Breast epithelium (tissue), 4 donors: ENCODE data around the gene THOC2. TPM values are rescaled to one million over a fixed set of nuclear protein-coding genes. Genes with fewer than 3 reads are reported as not detected.
A peak's percentile ranks its signal among the peaks of the same experiment; 100 is the strongest.
"Not testable (repeated sequence)": the region's sequence is repeated elsewhere in the genome, so short reads cannot be mapped to it uniquely, and the experiment has no call there.

Source experiments
- DNase-seq, 2 donors: peaks; one replicate each; pipeline ENCODE4 v3.0.0-alpha.2; 2019; ENCODE audit warnings: low spot score in 2 of 2
- H3K27ac ChIP-seq, 2 donors: fragments of 200-600 bp; sonication (generic) in 1 of 2; one replicate each; pipeline ENCODE4 v1.5.1; 2016 to 2019; ENCODE audit warnings: mild to moderate bottlenecking in 1 of 2
- H3K27me3 ChIP-seq, 2 donors: fragments of 200-600 bp; sonication (generic) in 1 of 2; one replicate each; pipeline versions ENCODE4 v1.5.1 to v1.6.0; 2017 to 2019; ENCODE audit warnings: control low read depth in 1 of 2, mild to moderate bottlenecking in 1 of 2
- H3K36me3 ChIP-seq: fragments of 200-600 bp; one replicate; pipeline ENCODE4 v1.5.1; 2019
- H3K4me1 ChIP-seq, 2 donors: fragments of 200-600 bp; sonication (generic); one replicate each; pipeline ENCODE4 v1.5.1; 2016 to 2019; ENCODE audit warnings: control low read depth in 1 of 2
- H3K4me3 ChIP-seq, 3 donors: fragments of 200-600 bp; sonication (generic); 1 replicate in 2 of 3; 2 replicates in 1 of 3; pipeline ENCODE4 v1.5.1; 2016 to 2019; ENCODE audit warnings: mild to moderate bottlenecking in 3 of 3, moderate library complexity in 2 of 3
- H3K9me3 ChIP-seq, 2 donors: fragments of 200-600 bp; sonication (generic) in 1 of 2; one replicate each; pipeline ENCODE4 v1.5.1; 2016 to 2019; ENCODE audit warnings: control low read depth in 1 of 2
- POLR2A ChIP-seq: fragments of 450-650 bp; IDR thresholded peaks from one replicate; pipeline ENCODE4 v1.6.1; 2016; ENCODE audit warnings: antibody characterized with exemption, mild to moderate bottlenecking, moderate library complexity
- POLR2AphosphoS5 ChIP-seq, 3 donors: sonication (generic); formaldehyde crosslinking; IDR thresholded peaks; one replicate each; pipeline ENCODE4 v1.6.1; 2017; ENCODE audit warnings: antibody characterized with exemption in 3 of 3
- intact Hi-C: fragments of 100-400 bp; cut with DNase I; formaldehyde crosslinking; loops from one replicate; pipeline ENCODE4 v1.15.1; 2023; ENCODE audit warnings: low total_unique reads
- total RNA-seq, 3 donors: library from RNA; depleted of rRNA; stranded (reverse); fragments of >200 nt; gene quantifications; one replicate each; pipeline ENCODE4 v1.1.0, GENCODE V29; 2016
- TF ChIP-seq, protein P1 (sequence below), 3 donors: fragments of 450-650 bp; IDR thresholded peaks; one replicate each; pipeline ENCODE4 v1.5.1; 2016 to 2017; ENCODE audit warnings: antibody characterized with exemption in 3 of 3, mild to moderate bottlenecking in 3 of 3, moderate library complexity in 3 of 3

THOC2 gene
- total RNA-seq, 3 donors from 2014 or later, result 72.8 to 169 (median 119) TPM

DNA sequence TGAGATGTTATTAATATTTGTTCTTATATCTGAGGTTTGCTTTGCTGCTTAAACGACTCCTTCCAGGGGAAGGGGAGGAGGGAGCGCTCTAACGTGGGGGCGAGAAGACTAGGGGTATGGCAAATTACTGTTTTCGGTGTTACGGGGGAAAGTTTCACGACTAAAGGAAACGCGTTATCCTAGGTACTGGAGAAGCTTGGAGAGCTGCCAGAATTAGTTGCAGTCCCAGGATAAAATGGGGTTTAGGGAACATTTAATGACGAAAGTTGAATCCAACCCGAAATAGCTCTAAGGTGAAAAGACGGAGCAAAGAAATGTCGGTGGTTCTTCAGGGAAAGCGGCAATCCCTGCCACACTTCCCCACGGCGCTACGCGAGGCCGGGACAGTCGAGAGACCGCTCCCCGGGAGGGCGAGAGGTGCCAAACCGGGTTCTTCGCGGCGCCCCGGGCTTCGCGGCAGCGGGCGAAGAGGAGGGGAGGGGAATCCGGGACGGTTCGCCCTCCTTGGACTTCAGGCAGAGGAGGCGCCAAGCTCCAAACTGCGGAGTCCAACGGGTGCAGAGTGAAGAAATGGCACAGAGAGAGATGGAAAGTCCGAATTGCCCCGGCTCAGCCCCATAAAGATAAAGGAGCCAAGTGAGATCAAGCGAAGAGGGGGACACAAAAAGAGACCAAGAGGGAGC lies 724 bp downstream of the THOC2 start:
- TF ChIP-seq POLR2A (no peak), POLR2AphosphoS5 (IDR thresholded peaks at IDR 0.05) (no peak)
- TF ChIP-seq, protein P1, sequence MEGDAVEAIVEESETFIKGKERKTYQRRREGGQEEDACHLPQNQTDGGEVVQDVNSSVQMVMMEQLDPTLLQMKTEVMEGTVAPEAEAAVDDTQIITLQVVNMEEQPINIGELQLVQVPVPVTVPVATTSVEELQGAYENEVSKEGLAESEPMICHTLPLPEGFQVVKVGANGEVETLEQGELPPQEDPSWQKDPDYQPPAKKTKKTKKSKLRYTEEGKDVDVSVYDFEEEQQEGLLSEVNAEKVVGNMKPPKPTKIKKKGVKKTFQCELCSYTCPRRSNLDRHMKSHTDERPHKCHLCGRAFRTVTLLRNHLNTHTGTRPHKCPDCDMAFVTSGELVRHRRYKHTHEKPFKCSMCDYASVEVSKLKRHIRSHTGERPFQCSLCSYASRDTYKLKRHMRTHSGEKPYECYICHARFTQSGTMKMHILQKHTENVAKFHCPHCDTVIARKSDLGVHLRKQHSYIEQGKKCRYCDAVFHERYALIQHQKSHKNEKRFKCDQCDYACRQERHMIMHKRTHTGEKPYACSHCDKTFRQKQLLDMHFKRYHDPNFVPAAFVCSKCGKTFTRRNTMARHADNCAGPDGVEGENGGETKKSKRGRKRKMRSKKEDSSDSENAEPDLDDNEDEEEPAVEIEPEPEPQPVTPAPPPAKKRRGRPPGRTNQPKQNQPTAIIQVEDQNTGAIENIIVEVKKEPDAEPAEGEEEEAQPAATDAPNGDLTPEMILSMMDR (IDR thresholded peaks at IDR 0.05), result no peak
- H3K4me1 ChIP-seq, result no peaks in the 10 kb centered on the region

DNA sequence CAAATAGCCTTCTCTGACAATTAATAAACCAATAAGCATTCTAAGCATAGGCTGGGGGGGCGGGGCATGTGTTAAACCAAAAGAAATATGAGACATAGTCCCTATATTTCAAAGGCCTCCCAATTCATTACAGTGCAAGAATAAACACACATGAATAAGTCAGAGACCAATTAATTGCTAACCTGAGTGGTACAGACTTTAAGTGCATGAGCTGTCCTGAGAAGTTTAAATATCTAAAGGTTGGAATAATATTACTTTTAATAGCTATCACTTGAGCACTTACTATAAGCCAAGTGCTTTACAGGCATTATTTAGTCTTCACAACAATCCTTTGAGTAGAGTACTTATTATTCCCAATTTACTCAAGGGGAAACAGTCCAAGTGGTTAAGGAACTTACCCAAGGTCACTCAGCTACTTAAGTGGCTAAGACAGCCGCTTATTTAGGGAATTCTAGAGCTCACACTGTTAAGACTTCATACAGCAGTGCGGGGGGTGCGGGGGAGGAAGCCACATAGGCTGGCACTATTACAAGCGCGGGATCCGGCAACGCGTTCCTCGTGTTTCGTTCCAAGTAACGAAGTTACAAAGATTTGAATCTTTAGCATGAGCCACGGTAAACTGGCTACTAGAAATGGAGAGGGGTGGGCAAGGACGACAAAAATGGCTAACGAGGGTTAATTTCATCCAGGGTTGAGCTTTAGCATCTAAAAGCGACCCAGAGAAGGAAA lies 1.4 kb downstream of the THOC2 start:
- peak overlapping the region; percentile 78 to 81 (median 80) for H3K4me3 ChIP-seq
- H3K9me3 ChIP-seq, result no peaks in the 10 kb centered on the region
- H3K36me3 ChIP-seq, result no peaks in the 10 kb centered on the region
- intact Hi-C loops, result no loop called here
- H3K27me3 ChIP-seq, result no peaks in the 10 kb centered on the region
- TF ChIP-seq POLR2A, result no peak
- no peak for TF ChIP-seq POLR2AphosphoS5 (IDR thresholded peaks at IDR 0.05)
- TF ChIP-seq, protein P1 (IDR thresholded peaks at IDR 0.05), result no peak
- no peak for DNase-seq
- peak overlapping the region; percentile 84 to 92 for H3K27ac ChIP-seq
- H3K4me1 ChIP-seq, result no peaks in the 10 kb centered on the region

More for the DNA sequence above, 724 bp downstream of the THOC2 start:
- Histone ChIP-seq H3K27me3 (no peaks in the 10 kb centered on the region), H3K27ac (peak overlapping the region; percentile 84 to 92), H3K9me3 (no peaks in the 10 kb centered on the region), H3K4me3 (peak overlapping the region; percentile 78 to 81 (median 80)), H3K36me3 (no peaks in the 10 kb centered on the region)
- intact Hi-C loops, result no loop called here
- DNase-seq, result peak in 1 of 2 donors; percentile 50

DNA sequence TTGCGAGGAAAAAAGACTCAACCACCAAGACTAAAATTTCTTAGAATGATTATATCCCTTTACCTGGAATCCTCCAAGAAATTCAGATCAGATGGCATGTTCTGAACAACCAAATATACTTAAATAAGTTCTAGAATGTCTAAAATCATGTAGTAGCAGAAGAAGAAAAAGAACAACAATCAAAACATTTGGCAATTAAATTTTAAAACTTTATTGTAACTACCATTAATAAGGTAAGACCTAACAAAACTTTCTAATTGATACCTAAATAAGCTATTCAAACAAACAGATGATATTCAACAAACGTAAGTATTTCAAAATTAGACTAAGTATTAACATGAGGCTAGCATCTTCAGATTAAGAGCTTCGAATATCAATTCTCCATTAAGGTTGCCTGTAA lies 4.3 kb downstream of the THOC2 start:
- DNase-seq, result no peak
- Histone ChIP-seq H3K4me3 (no peak overlapping the region), H3K36me3 (no peaks in the 10 kb centered on the region), H3K9me3 (no peaks in the 10 kb centered on the region), H3K4me1 (no peaks in the 10 kb centered on the region), H3K27me3 (no peaks in the 10 kb centered on the region), H3K27ac (no peak overlapping the region)
- intact Hi-C loops, result no loop called here
- TF ChIP-seq POLR2A (no peak), POLR2AphosphoS5 (IDR thresholded peaks at IDR 0.05) (no peak)
- TF ChIP-seq, protein P1 (IDR thresholded peaks at IDR 0.05), result no peak

DNA sequence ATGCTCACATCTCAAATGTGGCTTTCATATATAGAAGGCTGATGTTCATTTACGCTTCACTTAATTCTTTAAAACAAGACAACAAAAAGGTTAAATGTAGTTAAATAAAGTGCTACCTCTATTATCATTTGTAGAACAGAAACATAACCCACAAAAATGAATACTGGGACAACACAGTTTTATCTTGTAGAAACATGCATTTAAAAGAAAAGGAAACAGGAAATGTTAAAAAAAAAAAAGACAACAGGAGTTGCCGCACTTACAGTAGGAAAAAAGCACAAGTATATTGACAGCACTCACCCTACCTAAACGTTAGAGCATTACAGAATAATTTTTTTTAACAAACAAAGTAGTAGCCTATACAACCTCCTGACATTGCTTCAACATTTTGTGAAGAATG lies 4.8 kb downstream of the THOC2 start:
- Histone ChIP-seq H3K27ac (no peak overlapping the region), H3K4me3 (no peak overlapping the region), H3K36me3 (no peaks in the 10 kb centered on the region), H3K4me1 (no peaks in the 10 kb centered on the region), H3K9me3 (no peaks in the 10 kb centered on the region), H3K27me3 (no peaks in the 10 kb centered on the region)
- intact Hi-C loops, result no loop called here
- TF ChIP-seq, protein P1 (IDR thresholded peaks at IDR 0.05), result no peak
- no peak for TF ChIP-seq POLR2AphosphoS5 (IDR thresholded peaks at IDR 0.05)
- TF ChIP-seq POLR2A, result no peak
- no peak for DNase-seq

DNA sequence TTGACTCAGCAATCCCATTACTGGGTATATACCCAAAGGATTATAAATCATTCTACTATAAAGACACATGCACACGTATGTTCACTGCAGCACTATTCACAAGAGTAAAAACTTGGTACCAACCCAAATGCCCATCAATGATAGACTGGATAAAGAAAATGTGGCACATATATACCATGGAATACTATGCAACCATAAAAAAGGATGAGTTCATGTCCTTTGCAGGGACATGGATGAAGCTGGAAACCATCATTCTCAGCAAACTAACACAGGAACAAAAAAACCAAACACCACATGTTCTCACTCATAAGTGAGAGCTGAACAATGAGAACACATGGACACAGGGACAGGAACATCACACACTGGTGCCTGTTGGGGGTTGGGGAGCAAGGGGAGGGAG lies 10.7 kb downstream of the THOC2 start:
- H3K36me3 ChIP-seq, H3K4me1 ChIP-seq, H3K4me3 ChIP-seq, H3K9me3 ChIP-seq, H3K27ac ChIP-seq, DNase-seq, H3K27me3 ChIP-seq, intact Hi-C loops: not testable (repeated sequence)
